ENCODE results near the gene RNF14. TPM values are rescaled to one million over a fixed set of nuclear protein-coding genes. Genes with fewer than 3 reads are reported as not detected.
A peak's percentile ranks its signal among the peaks of the same experiment; 100 is the strongest.

RNF14 gene
- total and polyA plus RNA-seq, 9 of the 15 experiments (the other 6 are each of a cell fraction or from before 2014, with no cell fraction given), result 36.3 to 140 (median 75.1) TPM

- TF ChIP-seq FOXJ3 (CRISPR knock-in tag; IDR thresholded peaks at IDR 0.05) (no peak), TAF9B (IDR thresholded peaks at IDR 0.05; ENCODE audit: partially characterized antibody) (no peak)
These were observed 45.0 kb downstream of the RNF14 start (continued) for GRCh38 chr5:142013734-142014521.

- no peak overlapping the region; the same call in 1 of the 2 replicates for H3K4me2 ChIP-seq (ENCODE audit: insufficient read depth, low read length)
- H3K9me1 ChIP-seq (ENCODE audit: control insufficient read depth, insufficient read depth, low read length), result no peaks in the 10 kb centered on the region
- peaks cover 19 to 30% of the 10 kb centered on the region in 2 experiments for H3K4me1 ChIP-seq (replicated peaks in 1 of 2; ENCODE audit: control insufficient read depth in 2 of 2, insufficient read depth in 2 of 2, low read length in 2 of 2)
- CTCF ChIA-PET (ENCODE audit: low intra/inter-chr PET ratio), result interaction anchor here (0.7 kb wide), 1 partner anchor 126 kb away, joined by 5 read pairs; no protein-coding TSS in a partner anchor
- no peak overlapping the region for H3K4me3 ChIP-seq
- no peaks in the 10 kb centered on the region for H3K9me3 ChIP-seq (replicated peaks; ENCODE audit: control insufficient read depth, insufficient read depth, low read depth, low read length)
- no peaks in the 10 kb centered on the region for H4K20me1 ChIP-seq (replicated peaks; ENCODE audit: control insufficient read depth, insufficient read depth, low read length)
- H3K27ac ChIP-seq (ENCODE audit: extremely low read depth, low read depth, low read length), result no peak overlapping the region
- intact Hi-C loops (cut with micrococcal nuclease), result no loop called here
- in situ Hi-C loops (cut with MboI), result no loop called here
- H3K36me3 ChIP-seq (ENCODE audit: control insufficient read depth, insufficient read depth, low read length), result peaks cover 12% of the 10 kb centered on the region
- H3K9ac ChIP-seq (ENCODE audit: insufficient read depth in 1 of 2, low read depth in 2 of 2, low read length in 2 of 2), result no peak overlapping the region
- H2AFZ ChIP-seq (ENCODE audit: low read depth, low read length), result peak overlapping the region; percentile 69; the same call in 1 of the 2 replicates
- 22% methylated on average over 7 of the region's 7 CpGs for WGBS (ENCODE audit: insufficient coverage, low coverage, missing lambda C conversion rate)
- no TSS peak for BruUV-seq (replicated peaks)
- FAIRE-seq (peak; percentile 71), DNase-seq (ENCODE audit: extremely low read depth in 1 of 4, low spot score in 3 of 4) (peak; percentile 34 to 71 (median 36)), ATAC-seq (peak; percentile 26; the same call in 2 of the 3 replicates)
- H3K27me3 ChIP-seq (ENCODE audit: control insufficient read depth in 2 of 2, insufficient read depth in 2 of 2, low read length in 2 of 2), result no peaks in the 10 kb centered on the region
- POLR2A ChIA-PET, result interaction anchor here (0.5 to 1.5 kb wide), 5 partner anchors 9 to 73 kb away, joined by 3 to 4 read pairs (median 3); no protein-coding TSS in a partner anchor
- H3K79me2 ChIP-seq (ENCODE audit: control insufficient read depth, insufficient read depth, low read length), result peaks cover 15% of the 10 kb centered on the region
- no peak for TF ChIP-seq JUND (IDR thresholded peaks at IDR 0.05; ENCODE audit: borderline replicate concordance, low read depth, low read length)
- TF ChIP-seq JUND (tag; IDR thresholded peaks at IDR 0.05; ENCODE audit: borderline replicate concordance, low read depth, low read length), result peak; percentile 49; the same call in 1 of the 3 replicates
- TF ChIP-seq MCM5 (IDR thresholded peaks at IDR 0.05; ENCODE audit: low read depth), result no peak
- no peak for TF ChIP-seq MTF1 (CRISPR knock-in tag; IDR thresholded peaks at IDR 0.05; ENCODE audit: borderline replicate concordance)
- no peak for TF ChIP-seq ZNF347 (CRISPR knock-in tag; IDR thresholded peaks at IDR 0.05; ENCODE audit: low read depth)
- 0 out of 2 replicates have a peak, but pooled peaks have one; percentile 11 for TF ChIP-seq L3MBTL2 (IDR thresholded peaks at IDR 0.05)
- TF ChIP-seq FIP1L1 (IDR thresholded peaks at IDR 0.05; ENCODE audit: low read depth, low read length, poor library complexity, severe bottlenecking), result no peak
- no peak for TF ChIP-seq FOXP1 (CRISPR knock-in tag; IDR thresholded peaks at IDR 0.05)
- TF ChIP-seq HES1 (IDR thresholded peaks at IDR 0.05; ENCODE audit: low read depth), result no peak
- TF ChIP-seq, protein P1, sequence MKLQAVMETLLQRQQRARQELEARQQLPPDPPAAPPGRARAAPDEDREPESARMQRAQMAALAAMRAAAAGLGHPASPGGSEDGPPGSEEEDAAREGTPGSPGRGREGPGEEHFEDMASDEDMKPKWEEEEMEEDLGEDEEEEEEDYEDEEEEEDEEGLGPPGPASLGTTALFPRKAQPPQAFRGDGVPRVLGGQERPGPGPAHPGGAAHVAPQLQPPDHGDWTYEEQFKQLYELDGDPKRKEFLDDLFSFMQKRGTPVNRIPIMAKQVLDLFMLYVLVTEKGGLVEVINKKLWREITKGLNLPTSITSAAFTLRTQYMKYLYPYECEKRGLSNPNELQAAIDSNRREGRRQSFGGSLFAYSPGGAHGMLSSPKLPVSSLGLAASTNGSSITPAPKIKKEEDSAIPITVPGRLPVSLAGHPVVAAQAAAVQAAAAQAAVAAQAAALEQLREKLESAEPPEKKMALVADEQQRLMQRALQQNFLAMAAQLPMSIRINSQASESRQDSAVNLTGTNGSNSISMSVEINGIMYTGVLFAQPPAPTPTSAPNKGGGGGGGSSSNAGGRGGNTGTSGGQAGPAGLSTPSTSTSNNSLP (IDR thresholded peaks at IDR 0.05; ENCODE audit: borderline replicate concordance, low read depth, low read length), result peak; percentile 48; the same call in 1 of the 2 replicates
- no peak for TF ChIP-seq SAFB2 (IDR thresholded peaks at IDR 0.05; ENCODE audit: borderline replicate concordance, low read depth, low read length, severe bottlenecking)
- no peak for TF ChIP-seq CCAR2 (IDR thresholded peaks at IDR 0.05; ENCODE audit: low read depth, low read length)
- TF ChIP-seq SMARCE1 (IDR thresholded peaks at IDR 0.05), result 0 out of 2 replicates have a peak, but pooled peaks have one; percentile 23
These were observed 46.1 kb downstream of the RNF14 start for GRCh38 chr5:142014911-142015584.

All from K562 (cell line).